LNCaP clone FGC (cell line): ENCODE measurements around the gene MAPK8.

Experiments used
- DNase-seq: peaks from one replicate; pipeline ENCODE4 v3.0.0-alpha.2; 2011; ENCODE audit warnings: low read depth
- H3K4me3 ChIP-seq: 2 replicates; pipeline ENCODE4 v1.5.1; 2011; ENCODE audit warnings: mild to moderate bottlenecking, low read depth, low read length, control low read depth
- TF ChIP-seq, protein P1 (sequence below): IDR thresholded peaks from 2 replicates; pipeline ENCODE4 v1.5.1; 2012; ENCODE audit warnings: mild to moderate bottlenecking; ENCODE audit not compliant: control insufficient read depth, insufficient read depth; ENCODE audit errors: extremely low read depth

Gene MAPK8

DNA sequence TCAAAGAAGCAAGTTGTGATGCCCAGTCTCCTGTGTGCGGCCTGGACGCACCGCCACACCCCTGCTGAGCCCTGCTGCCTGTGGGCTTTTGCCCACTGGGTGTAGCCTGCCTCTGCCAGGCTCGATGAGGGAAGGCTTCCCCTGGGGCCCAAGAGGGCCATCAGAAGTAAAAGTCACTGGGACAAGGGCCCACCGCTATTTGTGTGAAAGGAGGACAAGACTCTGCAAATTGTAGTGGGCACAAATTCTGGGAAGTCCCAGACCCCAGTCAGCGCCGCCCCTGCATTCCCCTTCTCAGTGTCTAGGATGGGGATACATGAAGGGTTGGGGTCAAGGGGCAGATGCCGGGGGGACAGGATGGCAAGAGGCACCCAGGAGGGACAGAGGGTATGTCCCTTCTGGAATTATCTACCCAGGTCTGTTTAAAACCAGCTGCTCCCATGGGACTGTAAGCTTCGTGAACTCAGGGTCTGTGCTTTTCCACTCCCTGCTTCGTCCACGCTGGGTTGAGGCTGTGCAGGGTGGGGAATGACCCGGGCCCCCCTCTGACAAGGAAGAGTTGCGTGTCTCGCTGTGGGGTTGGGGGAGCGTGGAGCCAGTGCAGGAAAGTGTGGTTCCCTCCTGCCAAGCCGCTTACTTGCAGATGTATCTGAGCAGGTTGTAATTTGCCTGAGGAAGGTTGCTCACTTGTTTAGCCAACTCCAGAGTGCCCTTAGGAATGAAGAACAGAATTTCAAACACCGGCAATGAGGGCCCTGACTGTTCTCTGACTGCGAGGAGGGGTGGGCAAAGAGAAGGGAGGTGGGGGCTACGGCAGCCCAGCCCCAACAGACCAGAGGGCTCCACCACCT lies 147.2 kb downstream of the MAPK8 start:
- H3K4me3 ChIP-seq: no peak overlapping the region
- no peak for DNase-seq
- TF ChIP-seq, protein P1, sequence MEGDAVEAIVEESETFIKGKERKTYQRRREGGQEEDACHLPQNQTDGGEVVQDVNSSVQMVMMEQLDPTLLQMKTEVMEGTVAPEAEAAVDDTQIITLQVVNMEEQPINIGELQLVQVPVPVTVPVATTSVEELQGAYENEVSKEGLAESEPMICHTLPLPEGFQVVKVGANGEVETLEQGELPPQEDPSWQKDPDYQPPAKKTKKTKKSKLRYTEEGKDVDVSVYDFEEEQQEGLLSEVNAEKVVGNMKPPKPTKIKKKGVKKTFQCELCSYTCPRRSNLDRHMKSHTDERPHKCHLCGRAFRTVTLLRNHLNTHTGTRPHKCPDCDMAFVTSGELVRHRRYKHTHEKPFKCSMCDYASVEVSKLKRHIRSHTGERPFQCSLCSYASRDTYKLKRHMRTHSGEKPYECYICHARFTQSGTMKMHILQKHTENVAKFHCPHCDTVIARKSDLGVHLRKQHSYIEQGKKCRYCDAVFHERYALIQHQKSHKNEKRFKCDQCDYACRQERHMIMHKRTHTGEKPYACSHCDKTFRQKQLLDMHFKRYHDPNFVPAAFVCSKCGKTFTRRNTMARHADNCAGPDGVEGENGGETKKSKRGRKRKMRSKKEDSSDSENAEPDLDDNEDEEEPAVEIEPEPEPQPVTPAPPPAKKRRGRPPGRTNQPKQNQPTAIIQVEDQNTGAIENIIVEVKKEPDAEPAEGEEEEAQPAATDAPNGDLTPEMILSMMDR: no peak

DNA sequence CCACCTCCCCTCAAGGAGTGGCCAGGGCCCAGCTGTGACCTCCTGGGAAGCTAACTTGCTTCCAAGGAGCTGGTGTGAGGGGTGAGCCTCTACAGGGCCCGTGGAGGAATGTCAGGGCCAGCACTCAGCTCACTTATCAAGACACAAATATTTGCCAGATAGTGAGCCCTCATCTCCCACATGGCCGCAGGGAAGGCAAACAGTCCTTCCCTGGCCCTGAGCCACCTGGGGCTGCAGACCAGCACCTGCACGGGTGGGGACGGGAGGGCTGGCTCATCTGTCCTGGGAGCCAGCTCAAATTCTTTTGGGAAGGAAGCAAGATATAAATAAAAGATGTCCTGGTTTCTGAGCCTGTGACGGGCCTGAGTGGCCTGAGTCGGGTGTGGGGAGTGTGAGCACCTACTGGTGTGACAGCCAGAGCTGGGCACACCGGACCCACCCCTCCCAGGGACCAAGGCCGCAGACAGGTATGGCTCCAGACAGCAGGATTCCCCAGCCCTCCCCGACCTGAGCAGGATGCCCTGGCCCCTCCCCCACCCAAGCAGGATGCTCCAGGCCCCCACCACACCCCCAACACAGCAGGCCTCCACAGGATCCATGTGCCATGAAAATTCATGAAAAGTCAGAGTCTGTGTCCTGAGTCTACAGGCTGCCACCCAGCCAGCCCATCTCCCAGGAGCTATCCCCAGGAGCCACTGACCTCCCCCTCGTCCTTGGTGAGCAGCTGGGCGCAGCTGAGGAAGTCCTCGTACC lies 148.0 kb downstream of the MAPK8 start:
- H3K4me3 ChIP-seq: no peak overlapping the region
- no peak for DNase-seq
- TF ChIP-seq, protein P1: no peak

DNA sequence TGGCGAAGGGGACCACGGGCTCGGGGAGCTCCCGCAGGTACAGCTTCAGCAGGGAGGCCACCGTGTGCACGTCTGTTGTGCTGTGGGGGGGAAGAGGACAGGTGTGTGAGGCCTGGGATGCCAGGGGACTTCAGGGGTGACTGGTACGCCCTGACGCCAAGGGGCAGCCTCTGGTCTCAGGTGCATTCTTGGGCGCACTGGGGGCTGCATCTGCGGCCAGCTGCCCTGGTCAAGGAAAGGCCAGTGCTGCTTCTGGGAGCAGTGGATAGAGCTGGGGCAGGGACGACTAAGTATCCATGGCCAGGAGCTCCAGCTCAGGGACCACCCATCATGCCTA lies 148.5 kb downstream of the MAPK8 start:
- TF ChIP-seq, protein P1: no peak
- DNase-seq: no peak

DNA sequence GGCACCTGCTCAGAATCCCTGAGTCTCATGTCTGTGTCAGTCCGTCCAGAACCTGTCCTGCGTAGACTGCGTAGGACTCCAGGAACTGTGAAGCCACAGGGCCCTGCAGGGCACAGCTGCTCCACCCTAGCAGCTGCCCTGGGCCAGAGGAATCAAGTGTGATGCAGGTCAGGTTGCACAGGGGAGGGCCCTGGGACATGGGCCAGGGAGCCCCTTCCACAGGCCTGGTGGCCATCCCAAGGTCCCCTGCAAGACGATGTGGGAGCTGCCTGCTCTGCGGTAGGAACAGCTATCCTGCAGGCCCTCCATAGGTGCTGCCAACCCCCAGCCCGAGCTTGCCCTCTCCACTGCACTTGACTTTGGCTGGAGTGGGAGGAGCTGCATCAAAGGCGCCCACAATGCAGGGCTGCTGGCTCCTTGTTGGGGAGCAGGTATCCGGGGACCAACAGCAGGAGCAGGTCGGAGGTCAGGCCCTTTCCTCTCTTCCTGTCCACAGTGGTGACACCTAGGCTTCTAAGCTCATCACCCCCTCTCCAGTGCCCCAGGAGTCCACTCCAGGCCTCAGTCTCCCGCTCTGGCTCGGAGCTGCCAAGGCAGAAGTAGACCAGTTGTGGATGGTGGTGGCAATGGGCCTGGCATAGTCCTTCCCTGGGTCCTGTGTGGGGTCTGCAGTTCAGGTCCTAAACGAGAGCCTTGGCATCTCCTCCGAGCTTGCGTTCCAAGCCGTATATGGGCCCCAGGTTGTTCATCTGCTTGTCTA lies 149.1 kb downstream of the MAPK8 start:
- no peak for DNase-seq
- TF ChIP-seq, protein P1: no peak
- H3K4me3 ChIP-seq: no peak overlapping the region

More for the DNA sequence above, 148.5 kb downstream of the MAPK8 start:
- no peak overlapping the region for H3K4me3 ChIP-seq

DNA sequence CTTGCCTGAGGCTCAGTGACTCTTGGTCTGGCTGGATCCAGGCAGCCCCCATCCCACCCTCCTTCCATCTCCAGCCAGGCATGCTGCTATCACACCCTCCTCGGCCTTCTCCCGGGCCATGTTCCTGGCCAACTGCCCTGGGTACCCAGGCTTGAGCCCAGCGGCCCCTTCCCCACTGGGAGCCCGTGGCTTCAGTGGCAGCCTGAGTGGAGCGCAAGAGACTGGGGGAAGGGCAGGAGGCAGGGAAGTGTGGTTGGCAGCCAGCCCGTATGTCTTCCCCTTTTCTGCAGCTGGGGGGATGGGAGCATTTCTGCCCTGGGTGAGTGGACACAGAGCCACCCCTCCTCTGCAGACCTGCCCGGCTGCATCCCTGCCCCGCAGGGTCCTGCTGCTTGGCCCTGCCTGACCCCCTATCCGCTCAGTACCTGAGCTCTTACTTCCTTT lies 149.9 kb downstream of the MAPK8 start:
- no peak for DNase-seq
- TF ChIP-seq, protein P1: no peak
- H3K4me3 ChIP-seq: no peak overlapping the region

DNA sequence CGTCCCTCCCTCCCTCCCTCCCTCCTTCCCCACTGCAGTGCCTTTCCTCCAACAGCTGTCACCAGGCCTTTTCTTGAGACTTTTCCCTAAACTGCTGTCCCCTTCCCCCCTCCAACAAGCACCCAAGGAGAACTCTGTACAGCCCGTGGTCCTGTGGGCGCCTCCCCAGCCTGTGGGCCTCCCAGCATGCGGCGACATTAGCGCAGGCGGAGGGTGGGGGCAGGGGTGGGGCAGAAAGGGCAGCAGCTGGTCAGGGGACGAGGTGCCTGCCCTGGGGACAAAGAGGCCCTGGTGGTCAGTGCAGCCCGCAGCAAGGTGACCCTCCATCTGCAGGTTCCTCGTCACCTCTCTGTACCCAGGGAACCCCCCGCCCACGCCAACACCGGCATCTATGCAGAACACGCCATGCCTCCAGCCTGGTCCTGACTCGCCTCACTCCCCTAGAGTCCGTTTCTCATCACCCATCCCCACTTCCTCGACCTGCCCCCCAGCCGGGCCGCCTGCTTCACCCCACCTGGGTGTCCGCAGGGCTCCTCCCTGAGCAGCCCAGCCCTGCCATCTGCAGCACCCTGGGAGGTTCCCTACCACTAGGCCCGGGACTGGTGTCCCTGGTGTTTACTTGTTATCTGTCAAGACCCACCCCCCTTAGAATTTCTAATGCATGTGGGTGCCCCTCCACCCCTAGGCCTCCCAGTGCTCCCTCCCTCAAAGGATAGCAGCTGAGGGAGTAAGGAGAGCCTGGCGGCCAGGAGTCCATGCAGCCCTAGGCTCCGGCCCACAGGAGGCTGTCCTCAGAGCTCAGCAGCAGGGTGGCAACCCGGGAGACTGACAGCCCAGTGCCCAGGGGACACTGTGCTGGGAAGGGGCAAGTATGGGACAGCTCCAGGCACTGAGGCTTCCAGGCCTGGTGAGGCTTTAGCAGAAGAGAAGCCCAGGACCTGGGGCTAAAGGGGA lies 150.6 kb downstream of the MAPK8 start:
- TF ChIP-seq, protein P1: no peak
- DNase-seq: no peak
- H3K4me3 ChIP-seq: no peak overlapping the region
